ENCODE measurements around the gene EPHA3.

Gene EPHA3

DNA sequence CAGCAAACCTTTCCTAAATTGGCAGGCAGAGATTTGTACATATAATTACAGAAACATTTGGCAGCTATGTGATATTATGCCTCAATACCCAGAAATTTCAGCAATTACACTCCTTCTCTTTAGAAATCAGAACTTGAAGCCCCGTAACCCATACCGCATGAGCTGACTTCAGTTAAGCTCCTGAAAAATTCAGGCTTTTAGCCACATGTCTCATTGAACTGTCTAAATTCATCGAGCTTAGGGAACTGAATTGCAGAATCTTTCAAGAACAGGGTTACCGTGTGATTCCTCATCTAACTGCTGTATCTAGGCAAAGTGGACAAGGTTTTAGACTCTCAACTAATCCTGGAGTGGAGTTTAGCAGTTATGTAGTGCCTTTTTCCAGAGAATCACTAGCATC lies 333.0 kb downstream of the EPHA3 start:
- ChIA-PET POLR2A (no interaction called here), CTCF (interaction anchor here (1.0 kb wide), 1 partner anchor 1221 kb away, joined by 4 read pairs; no protein-coding TSS in a partner anchor)
- Histone ChIP-seq H3K4me1 (ENCODE audit: control insufficient read depth, insufficient read depth, low read length) (no peaks in the 10 kb centered on the region), H3K9me3 (ENCODE audit: control insufficient read depth, insufficient read depth, low read depth, low read length) (no peaks in the 10 kb centered on the region), H3K27ac (ENCODE audit: extremely low read depth, low read depth, low read length) (no peak overlapping the region), H3K36me3 (ENCODE audit: control insufficient read depth in 2 of 2, insufficient read depth in 1 of 2, low read length in 2 of 2) (no peaks in the 10 kb centered on the region), H3K4me3 (ENCODE audit: low read depth, low read length) (no peak overlapping the region)
- no peak for TF ChIP-seq BCL11A (tag by site-specific recombination; IDR thresholded peaks at IDR 0.05; ENCODE audit: low read depth)
- no peak for TF ChIP-seq ZNF488 (tag by site-specific recombination; IDR thresholded peaks at IDR 0.05)
- TF ChIP-seq ZNF423 (tag by site-specific recombination; IDR thresholded peaks at IDR 0.05): no peak
- no peak for TF ChIP-seq ZNF335 (tag by site-specific recombination; conservative IDR thresholded peaks at IDR 0.05)
- no peak for TF ChIP-seq GLIS1 (tag by site-specific recombination; IDR thresholded peaks at IDR 0.05)
- TF ChIP-seq ZNF624 (tag by site-specific recombination; IDR thresholded peaks at IDR 0.05): no peak
- no peak for TF ChIP-seq RBAK (tag by site-specific recombination; IDR thresholded peaks at IDR 0.05)
- no peak for TF ChIP-seq ZNF350 (tag by site-specific recombination; IDR thresholded peaks at IDR 0.05)
- TF ChIP-seq HOXD13 (CRISPR knock-in tag; IDR thresholded peaks at IDR 0.05; ENCODE audit: borderline replicate concordance): no peak
- TF ChIP-seq ZNF555 (tag by site-specific recombination; conservative IDR thresholded peaks at IDR 0.05): no peak
- no peak for TF ChIP-seq ZNF211 (tag by site-specific recombination; IDR thresholded peaks at IDR 0.05; ENCODE audit: low read depth)
- TF ChIP-seq KLF7 (tag by site-specific recombination; IDR thresholded peaks at IDR 0.05; ENCODE audit: borderline replicate concordance): no peak

DNA sequence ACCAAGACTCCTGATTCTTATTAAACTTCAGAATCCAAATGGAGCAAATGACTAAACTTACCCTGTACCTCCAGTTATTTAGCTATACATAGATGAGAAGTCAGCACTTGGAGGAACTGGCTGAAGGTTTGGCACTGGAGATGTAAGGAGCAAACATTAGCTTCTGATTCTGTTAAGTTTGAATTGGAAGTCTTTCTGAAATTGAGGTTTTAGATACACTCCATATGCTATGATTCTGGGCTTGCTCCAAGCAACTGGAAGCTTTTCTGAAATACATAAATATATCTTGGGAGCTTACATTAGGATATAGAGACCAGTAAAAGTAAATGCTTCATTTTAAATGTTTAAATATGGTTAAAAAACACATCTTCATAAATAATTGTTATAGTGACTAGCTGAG lies 333.7 kb downstream of the EPHA3 start:
- no peaks in the 10 kb centered on the region for H3K9me3 ChIP-seq (ENCODE audit: control insufficient read depth, insufficient read depth, low read depth, low read length)
- TF ChIP-seq ZNF610 (tag by site-specific recombination; IDR thresholded peaks at IDR 0.05; ENCODE audit: borderline replicate concordance) (no peak), ZNF24 (tag by site-specific recombination; IDR thresholded peaks at IDR 0.05) (no peak), ZSCAN30 (tag by site-specific recombination; IDR thresholded peaks at IDR 0.05) (no peak), KLF1 (tag by site-specific recombination; IDR thresholded peaks at IDR 0.05) (no peak), ZNF202 (tag by site-specific recombination; IDR thresholded peaks at IDR 0.05; ENCODE audit: borderline replicate concordance) (no peak), HOXD13 (CRISPR knock-in tag; IDR thresholded peaks at IDR 0.05; ENCODE audit: borderline replicate concordance) (no peak), HIC1 (tag by site-specific recombination; IDR thresholded peaks at IDR 0.05) (no peak), ZNF221 (tag by site-specific recombination; IDR thresholded peaks at IDR 0.05; ENCODE audit: borderline replicate concordance) (no peak), ZNF292 (tag by site-specific recombination; IDR thresholded peaks at IDR 0.05; ENCODE audit: borderline replicate concordance, low read depth) (no peak), HOXC10 (CRISPR knock-in tag; IDR thresholded peaks at IDR 0.05) (no peak), FEZF1 (tag by site-specific recombination; IDR thresholded peaks at IDR 0.05) (no peak), ZFP41 (tag by site-specific recombination; IDR thresholded peaks at IDR 0.05; ENCODE audit: borderline replicate concordance) (no peak), OVOL3 (tag by site-specific recombination; IDR thresholded peaks at IDR 0.05) (no peak), ZNF2 (tag by site-specific recombination; IDR thresholded peaks at IDR 0.05) (no peak), ZNF175 (tag by site-specific recombination; IDR thresholded peaks at IDR 0.05) (no peak), SETDB1 (IDR thresholded peaks at IDR 0.05; ENCODE audit: insufficient read length, low read length) (no peak), RBAK (tag by site-specific recombination; IDR thresholded peaks at IDR 0.05) (no peak), GLI2 (tag by site-specific recombination; IDR thresholded peaks at IDR 0.05; ENCODE audit: borderline replicate concordance, low read depth) (no peak), ZIC2 (tag by site-specific recombination; IDR thresholded peaks at IDR 0.05) (no peak)
- TF ChIP-seq, protein P1, sequence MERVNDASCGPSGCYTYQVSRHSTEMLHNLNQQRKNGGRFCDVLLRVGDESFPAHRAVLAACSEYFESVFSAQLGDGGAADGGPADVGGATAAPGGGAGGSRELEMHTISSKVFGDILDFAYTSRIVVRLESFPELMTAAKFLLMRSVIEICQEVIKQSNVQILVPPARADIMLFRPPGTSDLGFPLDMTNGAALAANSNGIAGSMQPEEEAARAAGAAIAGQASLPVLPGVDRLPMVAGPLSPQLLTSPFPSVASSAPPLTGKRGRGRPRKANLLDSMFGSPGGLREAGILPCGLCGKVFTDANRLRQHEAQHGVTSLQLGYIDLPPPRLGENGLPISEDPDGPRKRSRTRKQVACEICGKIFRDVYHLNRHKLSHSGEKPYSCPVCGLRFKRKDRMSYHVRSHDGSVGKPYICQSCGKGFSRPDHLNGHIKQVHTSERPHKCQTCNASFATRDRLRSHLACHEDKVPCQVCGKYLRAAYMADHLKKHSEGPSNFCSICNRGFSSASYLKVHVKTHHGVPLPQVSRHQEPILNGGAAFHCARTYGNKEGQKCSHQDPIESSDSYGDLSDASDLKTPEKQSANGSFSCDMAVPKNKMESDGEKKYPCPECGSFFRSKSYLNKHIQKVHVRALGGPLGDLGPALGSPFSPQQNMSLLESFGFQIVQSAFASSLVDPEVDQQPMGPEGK (tag by site-specific recombination; IDR thresholded peaks at IDR 0.05): no peak
- no peak overlapping the region for H3K27ac ChIP-seq (ENCODE audit: extremely low read depth, low read depth, low read length)
- CTCF ChIA-PET: interaction anchor here (1.0 kb wide), 1 partner anchor 1221 kb away, joined by 4 read pairs; no protein-coding TSS in a partner anchor
- no peak overlapping the region for H3K4me3 ChIP-seq (ENCODE audit: low read depth, low read length)
- POLR2A ChIA-PET: no interaction called here
- no peaks in the 10 kb centered on the region for H3K4me1 ChIP-seq (ENCODE audit: control insufficient read depth, insufficient read depth, low read length)
- H3K36me3 ChIP-seq (ENCODE audit: control insufficient read depth in 2 of 2, insufficient read depth in 1 of 2, low read length in 2 of 2): no peaks in the 10 kb centered on the region
